Glutamatergic neuron (in vitro differentiated cells): ENCODE results near the gene PKHD1. TPM values are rescaled to one million over a fixed set of nuclear protein-coding genes. Genes with fewer than 3 reads are reported as not detected.

Experiments used
- DNase-seq: peaks from one replicate; pipeline ENCODE4 v3.0.0; 2022
- H3K27ac Mint-ChIP-seq: one replicate; pipeline ENCODE4 v1.8.0; 2020; ENCODE audit warnings: mild to moderate bottlenecking, mixed read lengths, inconsistent platforms; ENCODE audit not compliant: unreplicated experiment
- H3K27me3 Mint-ChIP-seq: one replicate; pipeline ENCODE4 v1.8.0; 2020; ENCODE audit warnings: mild to moderate bottlenecking, moderate library complexity, mixed read lengths, inconsistent platforms; ENCODE audit not compliant: unreplicated experiment
- H3K36me3 Mint-ChIP-seq: one replicate; pipeline ENCODE4 v1.8.0; 2020; ENCODE audit warnings: mild to moderate bottlenecking, mixed read lengths, inconsistent platforms; ENCODE audit not compliant: unreplicated experiment
- H3K4me1 Mint-ChIP-seq: one replicate; pipeline ENCODE4 v1.8.0; 2020; ENCODE audit warnings: mild to moderate bottlenecking, low read depth, mixed read lengths, inconsistent platforms; ENCODE audit not compliant: unreplicated experiment
- H3K4me3 Mint-ChIP-seq: one replicate; pipeline ENCODE4 v1.8.0; 2020; ENCODE audit warnings: mild to moderate bottlenecking, mixed read lengths, inconsistent platforms; ENCODE audit not compliant: unreplicated experiment
- H3K9me3 Mint-ChIP-seq: one replicate; pipeline ENCODE4 v1.8.0; 2020; ENCODE audit warnings: mild to moderate bottlenecking, moderate library complexity, mixed read lengths, inconsistent platforms; ENCODE audit not compliant: unreplicated experiment
- total RNA-seq: library from RNA; stranded (reverse); fragmentation: NEBNext Ultra II Directional; extraction: Animal tissue kit (Norgen Biotek cat#: 25700); gene quantifications from one replicate; pipeline ENCODE4 v1.2.1, GENCODE V29; 2021; ENCODE audit not compliant: unreplicated experiment
- TF ChIP-seq, protein P1 (sequence below): fragments of 200-600 bp; sonication (generic); IDR thresholded peaks from one replicate; pipeline ENCODE4 v1.5.0; 2021; ENCODE audit not compliant: partially characterized antibody, unreplicated experiment

PKHD1 gene
- total RNA-seq, 1 donor from 2014 or later, result 0.02 TPM

DNA sequence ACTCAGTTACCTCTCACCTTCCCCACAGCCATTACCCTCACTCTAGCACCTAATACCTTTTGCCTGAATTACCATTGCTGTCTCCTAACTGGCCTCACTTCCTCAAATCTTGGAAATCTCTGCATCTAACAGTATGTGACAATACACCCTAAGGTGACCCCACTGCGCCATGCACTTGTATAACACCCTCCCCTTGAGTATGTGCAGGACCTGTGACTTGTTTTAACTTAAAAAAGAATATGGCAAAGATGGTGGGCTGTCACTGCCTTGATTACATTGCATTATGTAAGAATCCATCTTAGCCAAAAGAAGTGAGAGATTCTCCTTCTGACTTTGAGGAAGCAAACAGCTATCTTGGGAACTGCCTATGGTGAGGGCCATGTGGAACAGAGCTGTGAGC lies 29.9 kb upstream of the PKHD1 start:
- TF ChIP-seq, protein P1, sequence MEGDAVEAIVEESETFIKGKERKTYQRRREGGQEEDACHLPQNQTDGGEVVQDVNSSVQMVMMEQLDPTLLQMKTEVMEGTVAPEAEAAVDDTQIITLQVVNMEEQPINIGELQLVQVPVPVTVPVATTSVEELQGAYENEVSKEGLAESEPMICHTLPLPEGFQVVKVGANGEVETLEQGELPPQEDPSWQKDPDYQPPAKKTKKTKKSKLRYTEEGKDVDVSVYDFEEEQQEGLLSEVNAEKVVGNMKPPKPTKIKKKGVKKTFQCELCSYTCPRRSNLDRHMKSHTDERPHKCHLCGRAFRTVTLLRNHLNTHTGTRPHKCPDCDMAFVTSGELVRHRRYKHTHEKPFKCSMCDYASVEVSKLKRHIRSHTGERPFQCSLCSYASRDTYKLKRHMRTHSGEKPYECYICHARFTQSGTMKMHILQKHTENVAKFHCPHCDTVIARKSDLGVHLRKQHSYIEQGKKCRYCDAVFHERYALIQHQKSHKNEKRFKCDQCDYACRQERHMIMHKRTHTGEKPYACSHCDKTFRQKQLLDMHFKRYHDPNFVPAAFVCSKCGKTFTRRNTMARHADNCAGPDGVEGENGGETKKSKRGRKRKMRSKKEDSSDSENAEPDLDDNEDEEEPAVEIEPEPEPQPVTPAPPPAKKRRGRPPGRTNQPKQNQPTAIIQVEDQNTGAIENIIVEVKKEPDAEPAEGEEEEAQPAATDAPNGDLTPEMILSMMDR, result no peak
- no peak overlapping the region for H3K4me3 Mint-ChIP-seq
- H3K9me3 Mint-ChIP-seq, result no peaks in the 10 kb centered on the region
- H3K27ac Mint-ChIP-seq, result no peak overlapping the region
- no peaks in the 10 kb centered on the region for H3K4me1 Mint-ChIP-seq
- DNase-seq, result no peak
- H3K36me3 Mint-ChIP-seq, result peaks cover 3% of the 10 kb centered on the region
- H3K27me3 Mint-ChIP-seq, result peaks cover 2% of the 10 kb centered on the region

DNA sequence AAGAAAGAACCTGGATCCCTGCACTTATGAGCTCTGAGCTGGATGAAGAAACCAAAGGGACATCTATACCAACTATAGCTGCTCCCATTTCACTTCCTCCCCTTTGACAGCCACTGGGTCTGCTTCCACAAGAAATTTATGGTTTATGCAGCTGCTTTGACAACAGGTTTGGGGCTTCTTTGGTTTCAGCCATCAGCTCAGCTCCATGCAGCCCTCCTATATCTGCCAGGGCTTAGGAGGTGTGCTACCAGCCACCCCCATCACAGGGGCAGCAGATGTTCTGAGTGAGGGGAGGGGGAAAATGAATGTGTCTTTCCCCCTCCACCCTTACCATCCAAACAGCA lies 29.2 kb upstream of the PKHD1 start:
- Mint-ChIP-seq H3K9me3 (no peaks in the 10 kb centered on the region), H3K4me3 (no peak overlapping the region), H3K36me3 (peaks cover 3% of the 10 kb centered on the region), H3K27ac (no peak overlapping the region), H3K4me1 (no peaks in the 10 kb centered on the region), H3K27me3 (peaks cover 2% of the 10 kb centered on the region)
- DNase-seq, result no peak
- TF ChIP-seq, protein P1, result no peak

DNA sequence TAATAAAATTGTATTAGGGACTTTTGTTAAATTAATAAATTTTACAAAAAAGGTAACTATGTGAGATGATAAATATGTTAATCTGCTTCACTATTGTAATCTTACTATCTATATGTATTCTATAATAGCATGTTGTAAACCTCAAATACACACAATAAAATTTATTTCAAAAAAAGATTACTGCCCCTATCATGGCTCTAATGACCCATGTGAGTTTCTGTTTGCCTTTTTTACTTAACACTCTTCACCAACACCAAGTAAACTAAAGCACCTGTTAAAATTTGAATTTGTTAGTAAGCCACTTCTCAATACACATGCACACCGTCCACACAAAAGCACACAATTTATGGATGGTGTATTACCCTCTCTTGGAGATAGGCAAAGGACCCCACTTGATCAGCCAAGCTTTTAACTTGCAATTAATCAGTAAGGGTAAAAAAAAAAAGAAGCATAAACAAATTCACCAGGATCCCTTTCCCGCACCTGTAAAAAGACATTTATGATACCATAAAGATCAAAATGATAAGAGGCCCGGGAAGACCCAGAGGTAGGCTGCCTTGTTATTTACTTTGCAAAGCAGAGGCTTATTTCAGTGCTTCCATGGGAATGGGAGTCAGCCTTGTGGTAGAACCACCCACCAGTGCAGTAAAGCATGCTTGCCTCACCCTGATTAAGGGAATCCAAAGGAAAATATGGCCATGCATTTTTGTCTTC lies 28.6 kb upstream of the PKHD1 start:
- no peaks in the 10 kb centered on the region for H3K9me3 Mint-ChIP-seq
- no peak overlapping the region for H3K4me3 Mint-ChIP-seq
- DNase-seq, result no peak
- peaks cover 3% of the 10 kb centered on the region for H3K36me3 Mint-ChIP-seq
- H3K27ac Mint-ChIP-seq, result no peak overlapping the region
- H3K4me1 Mint-ChIP-seq, result no peaks in the 10 kb centered on the region
- TF ChIP-seq, protein P1, result no peak
- H3K27me3 Mint-ChIP-seq, result peaks cover 2% of the 10 kb centered on the region

DNA sequence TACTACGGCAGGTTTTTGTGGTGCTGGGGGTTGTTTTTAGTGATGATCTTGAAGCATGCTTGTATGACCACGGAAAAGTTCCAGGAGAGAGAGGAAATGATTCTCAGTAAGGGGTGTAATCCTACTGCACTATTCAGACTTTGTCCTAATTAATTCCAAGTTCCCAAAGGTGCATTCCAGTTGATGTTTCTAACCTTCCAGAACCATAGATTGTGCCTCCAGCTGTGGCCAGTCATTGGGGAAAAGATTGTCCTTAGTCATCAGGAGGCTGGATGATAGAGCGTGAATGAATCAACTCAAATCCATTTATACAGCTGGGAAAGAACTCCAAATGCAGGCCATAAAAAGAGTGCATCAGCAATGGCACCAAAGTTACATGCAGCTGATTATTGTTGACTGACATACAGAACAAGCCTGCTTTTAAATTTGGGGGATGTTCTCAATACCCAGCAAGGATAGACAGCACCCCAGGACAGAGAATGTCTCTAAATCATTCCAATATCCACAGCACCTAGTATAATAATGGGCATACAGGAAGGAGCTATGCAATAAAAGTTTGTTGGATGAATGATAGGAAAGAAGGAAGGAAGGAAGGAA lies 27.8 kb upstream of the PKHD1 start:
- H3K4me3 Mint-ChIP-seq, result no peak overlapping the region
- TF ChIP-seq, protein P1, result no peak
- no peaks in the 10 kb centered on the region for H3K4me1 Mint-ChIP-seq
- H3K36me3 Mint-ChIP-seq, result peaks cover 3% of the 10 kb centered on the region
- peaks cover 2% of the 10 kb centered on the region for H3K27me3 Mint-ChIP-seq
- H3K9me3 Mint-ChIP-seq, result no peaks in the 10 kb centered on the region
- H3K27ac Mint-ChIP-seq, result no peak overlapping the region
- DNase-seq, result no peak

DNA sequence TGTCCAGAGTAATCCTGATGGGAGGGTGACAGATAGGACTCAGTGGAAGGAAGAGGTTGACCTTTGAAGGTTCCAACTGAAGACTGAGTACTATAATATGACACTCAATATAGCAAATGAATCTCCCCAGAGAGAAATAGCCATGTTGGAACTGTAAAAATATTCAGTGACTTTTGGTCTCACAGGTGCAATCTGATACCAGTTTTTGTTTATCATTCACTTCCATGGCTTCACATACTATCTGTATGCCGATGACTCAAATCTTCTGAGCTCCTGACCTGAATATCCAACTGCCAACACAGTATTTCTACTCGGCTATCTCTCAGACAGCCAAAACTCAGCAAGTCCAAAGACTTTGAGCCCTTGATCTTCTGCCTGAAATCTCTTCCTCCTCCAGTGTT lies 21.8 kb upstream of the PKHD1 start:
- H3K4me3 Mint-ChIP-seq, result no peak overlapping the region
- H3K27ac Mint-ChIP-seq, result no peak overlapping the region
- no peaks in the 10 kb centered on the region for H3K36me3 Mint-ChIP-seq
- no peaks in the 10 kb centered on the region for H3K27me3 Mint-ChIP-seq
- H3K9me3 Mint-ChIP-seq, result no peaks in the 10 kb centered on the region
- peaks cover 16% of the 10 kb centered on the region for H3K4me1 Mint-ChIP-seq
- TF ChIP-seq, protein P1, result no peak
- no peak for DNase-seq
